Measurements from ENCODE around the gene CA5A. TPM values are rescaled to one million over a fixed set of nuclear protein-coding genes. Genes with fewer than 3 reads are reported as not detected.
A peak's percentile ranks its signal among the peaks of the same experiment; 100 is the strongest.
"Not testable (repeated sequence)": the region's sequence is repeated elsewhere in the genome, so short reads cannot be mapped to it uniquely, and the experiment has no call there.

Gene CA5A
- total RNA-seq, 4 donors from 2014 or later: not detected

- intact Hi-C loops (cut with DNase I; ENCODE audit: low total_unique reads); H3K4me1 ChIP-seq; H3K9me3 ChIP-seq; H3K27ac ChIP-seq; H3K36me3 ChIP-seq; H3K27me3 ChIP-seq: not testable (repeated sequence)
- peak; percentile 33 to 60 for DNase-seq
- H3K4me3 ChIP-seq: peak within 1 kb of the TSS; percentile 16 to 21
- peak in 1 of 2 donors; percentile 41 for TF ChIP-seq POLR2A (IDR thresholded peaks at IDR 0.05)
Observed at GRCh38 chr16:87869061-87869878, 67.1 kb downstream of the CA5A start, which contains the start of gene SLC7A5. Gene SLC7A5, minus strand, starts transcription at chr16:87869507. Its CDS starts 85 bp downstream, at chr16:87869422.

GRCh38 chr16:87868254-87869029, 67.9 kb downstream of the CA5A start:
- H3K4me3 ChIP-seq: peak overlapping the region; percentile 16 to 21
- H3K4me1 ChIP-seq; intact Hi-C loops (cut with DNase I; ENCODE audit: low total_unique reads); H3K27ac ChIP-seq; DNase-seq; H3K27me3 ChIP-seq; H3K36me3 ChIP-seq; H3K9me3 ChIP-seq: not testable (repeated sequence)

GRCh38 chr16:87865902-87866555, 70.3 kb downstream of the CA5A start:
- not testable (repeated sequence) for H3K4me3 ChIP-seq, H3K4me1 ChIP-seq, H3K27ac ChIP-seq

GRCh38 chr16:87864331-87864989, 71.9 kb downstream of the CA5A start:
- no peaks in the 10 kb centered on the region for H3K27me3 ChIP-seq
- no peak for TF ChIP-seq CTCF (IDR thresholded peaks at IDR 0.05)
- no peak overlapping the region for H3K27ac ChIP-seq
- intact Hi-C loops (cut with DNase I; ENCODE audit: low total_unique reads): no loop called here
- peaks cover 0 to 5% of the 10 kb centered on the region in 2 donors for H3K4me1 ChIP-seq
- H3K36me3 ChIP-seq: no peaks in the 10 kb centered on the region
- DNase-seq: no peak
- H3K4me3 ChIP-seq: no peak overlapping the region
- no peaks in the 10 kb centered on the region for H3K9me3 ChIP-seq

More at GRCh38 chr16:87865902-87866555, 70.3 kb downstream of the CA5A start:
- H3K27me3 ChIP-seq; intact Hi-C loops (cut with DNase I; ENCODE audit: low total_unique reads); H3K36me3 ChIP-seq; H3K9me3 ChIP-seq; DNase-seq: not testable (repeated sequence)

- intact Hi-C loops (cut with DNase I; ENCODE audit: low total_unique reads); H3K4me3 ChIP-seq; H3K4me1 ChIP-seq; H3K9me3 ChIP-seq; H3K27me3 ChIP-seq; H3K36me3 ChIP-seq; H3K27ac ChIP-seq; DNase-seq: not testable (repeated sequence)
Observed at GRCh38 chr16:87863327-87863635, 73.0 kb downstream of the CA5A start.

GRCh38 chr16:87862597-87863326, 73.6 kb downstream of the CA5A start:
- intact Hi-C loops (cut with DNase I; ENCODE audit: low total_unique reads); H3K27ac ChIP-seq; H3K4me1 ChIP-seq; H3K36me3 ChIP-seq; DNase-seq; H3K9me3 ChIP-seq; H3K27me3 ChIP-seq; H3K4me3 ChIP-seq: not testable (repeated sequence)

GRCh38 chr16:87861300-87862099, 74.8 kb downstream of the CA5A start:
- H3K9me3 ChIP-seq; intact Hi-C loops (cut with DNase I; ENCODE audit: low total_unique reads); H3K27ac ChIP-seq; DNase-seq; H3K27me3 ChIP-seq; H3K4me1 ChIP-seq; H3K36me3 ChIP-seq; H3K4me3 ChIP-seq: not testable (repeated sequence)

All from uterus (tissue), 4 donors.